Measurements from ENCODE around the gene DLG2.

DLG2 gene

GRCh38 chr11:84468235-84468634, 1158.9 kb downstream of the DLG2 start:
- ChIA-PET POLR2A (no interaction called here), CTCF (no interaction called here)
- no peak for DNase-seq (ENCODE audit: low read depth, low spot score)
- no peak for TF ChIP-seq CTCF (IDR thresholded peaks at IDR 0.05; ENCODE audit: insufficient read depth, low read length, missing control alignments)
- no peak overlapping the region for H3K4me3 ChIP-seq (ENCODE audit: low read depth, low read length)

- no peak for DNase-seq (ENCODE audit: low read depth, low spot score)
- ChIA-PET POLR2A (no interaction called here), CTCF (interaction anchor here (1.2 kb wide), 1 partner anchor 59 kb away, joined by 3 read pairs; no protein-coding TSS in a partner anchor)
- H3K4me3 ChIP-seq (ENCODE audit: low read depth, low read length) = no peak overlapping the region
- no peak for TF ChIP-seq CTCF (IDR thresholded peaks at IDR 0.05; ENCODE audit: insufficient read depth, low read length, missing control alignments)
Observed at GRCh38 chr11:84465040-84465439, 1162.1 kb downstream of the DLG2 start.

- no peak for DNase-seq (ENCODE audit: low read depth, low spot score)
- no peak for TF ChIP-seq CTCF (IDR thresholded peaks at IDR 0.05; ENCODE audit: insufficient read depth, low read length, missing control alignments)
- H3K4me3 ChIP-seq (ENCODE audit: low read depth, low read length) = no peak overlapping the region
- ChIA-PET CTCF (no interaction called here), POLR2A (no interaction called here)
Observed at GRCh38 chr11:84455691-84456090, 1171.5 kb downstream of the DLG2 start.

DNA sequence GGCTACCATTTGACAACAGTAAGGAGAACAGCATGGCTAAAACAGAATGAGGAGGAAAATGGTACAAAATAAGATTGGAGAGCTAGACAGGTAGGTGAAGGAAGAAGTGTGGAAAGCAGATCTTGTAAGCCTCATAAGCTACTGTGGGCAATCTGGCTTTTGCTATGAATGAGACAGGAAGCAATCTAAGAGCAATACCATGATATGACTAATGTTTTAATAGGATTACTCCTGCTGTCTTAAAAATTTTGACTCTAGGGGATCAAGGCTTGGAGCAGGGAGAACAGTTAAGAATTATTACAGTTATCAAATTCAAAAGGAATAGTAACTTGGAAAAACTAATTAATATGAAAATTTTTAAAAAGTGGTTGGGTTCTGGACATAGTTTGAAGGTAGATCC, 1174.9 kb downstream of the DLG2 start:
- ChIA-PET CTCF (no interaction called here), POLR2A (no interaction called here)
- no peak overlapping the region for H3K4me3 ChIP-seq (ENCODE audit: low read depth, low read length)
- TF ChIP-seq CTCF (IDR thresholded peaks at IDR 0.05; ENCODE audit: insufficient read depth, low read length, missing control alignments) = no peak
- DNase-seq (ENCODE audit: low read depth, low spot score) = no peak

GRCh38 chr11:84438565-84438964, 1188.6 kb downstream of the DLG2 start:
- POLR2A ChIA-PET = no interaction called here
- CTCF ChIA-PET = interaction anchor here (1.2 kb wide), 1 partner anchor 40 kb away, joined by 3 read pairs; no protein-coding TSS in a partner anchor
- DNase-seq (ENCODE audit: low read depth, low spot score) = no peak

More at GRCh38 chr11:84438565-84438964, 1188.6 kb downstream of the DLG2 start:
- TF ChIP-seq CTCF (IDR thresholded peaks at IDR 0.05; ENCODE audit: insufficient read depth, low read length, missing control alignments) = no peak
- no peak overlapping the region for H3K4me3 ChIP-seq (ENCODE audit: low read depth, low read length)
